ACHN (cell line): ENCODE measurements around the gene DOCK1.
A peak's percentile ranks its signal among the peaks of the same experiment; 100 is the strongest.

Experiments used
- DNase-seq: peaks from one replicate; pipeline ENCODE4 v3.0.0-alpha.2; 2015
- in situ Hi-C: cut with HindIII; loops from 2 replicates; pipeline ENCODE4 v1.10.0; 2017; ENCODE audit warnings: low sequenced_read_pairs, low pct_ligation_motif_present, low pct_unique_long_range_greater_than_20kb

DOCK1 gene

DNA sequence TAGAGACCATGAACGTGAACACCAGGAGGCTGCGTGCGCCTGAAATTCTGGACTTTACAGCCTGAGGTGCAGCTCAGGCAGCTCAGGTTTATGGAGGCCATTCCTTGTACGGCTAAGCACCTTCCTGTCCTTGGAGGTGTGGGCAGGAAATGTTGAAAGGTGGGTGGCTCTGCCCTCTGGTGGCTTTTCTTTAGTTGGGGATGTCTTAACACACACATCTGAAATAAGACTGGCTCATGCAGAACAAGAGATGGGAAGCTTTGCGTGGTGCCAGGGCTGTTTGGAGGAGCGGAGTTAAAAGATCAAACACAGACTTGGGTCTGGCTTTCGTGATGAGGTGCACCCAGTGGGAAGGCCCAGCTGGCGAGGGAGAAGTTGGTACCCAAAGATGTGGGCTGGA is 64.1 kb downstream of the DOCK1 start:
- in situ Hi-C loops = no loop called here
- DNase-seq = peak; percentile 44

DNA sequence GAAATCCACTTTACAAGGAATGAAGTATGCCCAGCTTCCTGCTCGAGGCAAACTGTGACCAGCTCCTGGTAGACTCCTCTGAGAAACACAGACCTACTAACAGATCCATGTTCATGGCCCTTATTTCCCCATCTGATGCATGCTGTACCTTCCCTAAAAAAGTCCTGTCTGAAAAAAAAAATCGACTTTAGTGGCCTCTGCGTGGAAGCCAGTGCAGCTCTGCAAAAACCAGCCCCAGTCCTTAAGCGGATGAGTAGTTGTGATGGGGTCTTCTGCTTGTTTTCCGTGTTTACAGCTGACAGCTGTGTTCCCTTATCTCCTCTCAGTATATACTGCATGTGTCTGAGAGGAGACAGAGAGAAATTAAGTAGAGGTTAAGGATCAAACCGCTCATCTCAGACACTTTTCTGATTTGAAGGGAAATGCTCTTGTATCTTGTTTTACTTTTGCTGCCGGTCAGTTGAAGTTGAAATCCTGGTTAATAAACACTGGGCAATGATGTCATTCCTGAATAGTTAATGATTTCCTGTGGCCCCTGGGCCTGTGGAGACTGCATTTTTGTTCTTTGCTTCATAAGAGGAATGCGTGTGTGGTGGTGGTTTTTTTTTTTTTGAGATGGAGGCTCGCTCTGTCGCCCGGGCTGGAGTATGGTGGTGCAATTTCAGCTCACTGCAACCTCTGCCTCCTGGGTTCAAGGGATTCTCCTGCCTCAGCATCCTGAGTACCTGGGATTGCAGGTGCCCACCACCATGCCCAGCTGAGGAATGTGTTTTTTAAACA is 67.6 kb downstream of the DOCK1 start:
- DNase-seq = peak; percentile 97
- in situ Hi-C loops = no loop called here

DNA sequence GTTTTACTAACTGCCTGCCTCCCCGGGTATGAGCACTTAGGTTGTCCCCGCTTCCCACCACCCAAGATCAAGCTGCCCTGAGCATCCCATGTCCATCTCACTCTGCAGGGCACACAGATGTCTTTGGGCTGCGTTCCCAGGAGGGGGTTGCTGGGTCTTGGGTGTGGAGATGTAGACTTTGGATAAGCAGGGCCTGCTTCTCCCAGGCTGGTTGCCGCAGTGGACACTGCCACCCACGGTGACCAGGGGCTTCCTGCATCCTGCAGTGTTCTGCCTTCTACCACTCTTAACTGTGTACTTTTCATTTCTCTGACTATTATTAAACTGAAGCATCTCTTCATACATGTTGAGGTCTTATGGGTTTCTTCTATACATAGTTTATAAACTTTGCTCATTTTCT is 70.0 kb downstream of the DOCK1 start:
- DNase-seq = no peak
- in situ Hi-C loops = no loop called here

DNA sequence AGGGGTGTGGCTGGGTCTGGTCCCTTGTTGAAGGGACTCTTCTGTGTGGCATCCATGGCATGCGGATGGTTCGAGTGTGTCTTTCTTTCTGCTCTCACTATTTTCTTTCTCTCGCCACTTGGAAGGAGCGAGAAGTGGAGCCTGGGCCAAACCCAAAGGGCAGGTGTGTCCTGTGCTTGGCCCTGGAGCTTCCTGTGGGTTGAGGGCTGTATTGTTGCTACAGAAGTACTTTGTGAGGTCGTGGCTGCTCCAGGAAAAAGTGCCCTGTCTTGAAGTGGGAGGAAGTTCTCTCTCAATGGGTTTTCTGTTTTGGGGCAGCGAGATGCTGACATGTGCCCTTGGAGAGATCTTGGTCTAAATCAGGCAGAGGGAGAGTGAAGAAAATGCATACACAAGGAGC is 72.0 kb downstream of the DOCK1 start:
- no peak for DNase-seq
- in situ Hi-C loops = no loop called here

DNA sequence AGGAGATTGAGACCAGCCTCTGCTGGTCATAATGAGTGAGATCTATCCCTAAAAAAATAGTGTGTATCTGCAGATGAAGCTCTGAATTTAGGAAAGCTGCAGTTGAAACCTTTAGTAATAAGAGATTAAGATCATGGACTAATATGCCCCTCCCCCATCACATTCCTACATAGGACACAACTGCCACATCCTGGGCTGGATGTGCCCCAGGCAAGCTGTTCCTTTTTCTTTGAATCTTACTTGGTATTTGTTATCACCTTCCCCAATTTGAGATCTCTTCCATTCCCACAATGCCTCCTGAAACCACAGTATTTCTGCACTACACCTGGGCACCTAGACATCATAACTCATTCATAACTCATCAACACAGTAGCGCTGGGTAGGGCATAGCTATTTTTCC is 74.1 kb downstream of the DOCK1 start:
- in situ Hi-C loops = no loop called here
- DNase-seq = no peak

DNA sequence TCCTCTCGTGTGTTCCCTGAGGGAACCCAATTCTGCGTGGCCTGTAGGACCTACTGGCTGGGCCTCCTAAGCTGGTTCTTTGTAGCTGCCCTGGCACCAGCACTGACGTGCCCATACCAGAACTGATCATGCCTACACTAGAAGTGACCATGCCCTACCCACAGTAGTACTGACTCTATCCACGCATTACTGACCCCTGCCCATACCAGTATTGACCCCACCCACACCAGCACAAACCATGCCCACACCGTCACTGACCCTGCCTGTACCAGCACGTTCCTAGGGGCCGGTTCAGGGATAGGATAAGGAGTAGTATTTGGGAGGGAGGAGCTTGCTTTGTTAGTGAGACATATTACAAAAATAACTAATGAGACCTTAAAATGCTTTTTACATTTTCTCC is 88.0 kb downstream of the DOCK1 start:
- DNase-seq = no peak
- in situ Hi-C loops = no loop called here

DNA sequence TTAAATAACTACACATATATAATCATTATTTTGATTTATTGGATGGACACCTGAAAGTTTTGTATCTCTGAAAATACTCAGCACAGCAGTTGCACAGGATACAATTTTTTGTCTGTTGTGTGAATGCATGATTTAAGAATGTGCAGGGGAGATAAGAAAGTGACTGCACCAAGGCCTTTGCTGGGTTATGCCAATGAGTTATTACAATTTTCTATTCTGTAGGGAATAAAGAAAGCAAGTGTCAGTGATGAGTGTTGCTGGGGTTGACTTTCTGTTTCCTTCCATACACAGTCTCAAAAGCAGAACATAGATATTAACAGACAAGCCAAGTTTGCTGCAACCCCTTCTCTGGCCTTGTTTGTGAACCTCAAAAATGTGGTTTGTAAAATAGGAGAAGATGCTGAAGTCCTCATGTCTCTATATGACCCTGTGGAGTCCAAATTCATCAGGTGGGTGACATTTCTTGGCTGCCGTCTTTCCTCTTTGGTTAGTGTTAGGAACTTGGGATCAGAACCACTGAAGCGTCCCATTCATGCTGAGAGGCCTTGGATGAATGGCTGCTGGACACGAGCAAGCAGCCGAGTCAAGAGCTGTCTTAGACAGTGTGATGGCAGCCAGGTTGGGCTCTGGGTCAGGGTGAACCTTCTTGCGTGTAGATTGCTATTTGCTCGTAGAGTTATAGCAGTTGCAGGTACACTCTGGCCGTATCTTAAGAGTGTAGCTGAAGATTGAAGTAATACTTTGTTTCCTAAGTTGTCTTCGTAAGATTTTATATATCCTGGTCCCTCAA is 92.8 kb downstream of the DOCK1 start:
- in situ Hi-C loops = no loop called here
- DNase-seq = no peak

DNA sequence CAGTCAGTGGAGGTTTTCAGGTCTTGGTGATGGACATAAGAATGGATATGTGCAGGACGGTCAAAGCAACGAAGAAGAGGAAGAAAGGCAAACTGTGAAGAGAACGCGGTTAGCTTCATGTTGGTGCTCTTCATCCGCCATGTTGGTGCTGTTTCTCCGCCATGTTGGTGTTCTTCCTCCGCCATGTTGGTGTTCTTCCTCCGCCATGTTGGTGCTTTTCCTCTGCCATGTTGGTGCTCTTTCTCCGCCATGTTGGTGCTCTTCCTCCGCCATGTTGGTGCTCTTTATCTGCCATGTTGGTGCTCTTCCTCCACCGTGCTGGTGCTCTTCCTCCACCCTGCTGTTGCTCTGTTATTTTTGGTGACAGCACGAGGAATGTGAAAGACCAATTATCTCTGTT is 95.4 kb downstream of the DOCK1 start:
- no peak for DNase-seq
- in situ Hi-C loops = no loop called here

DNA sequence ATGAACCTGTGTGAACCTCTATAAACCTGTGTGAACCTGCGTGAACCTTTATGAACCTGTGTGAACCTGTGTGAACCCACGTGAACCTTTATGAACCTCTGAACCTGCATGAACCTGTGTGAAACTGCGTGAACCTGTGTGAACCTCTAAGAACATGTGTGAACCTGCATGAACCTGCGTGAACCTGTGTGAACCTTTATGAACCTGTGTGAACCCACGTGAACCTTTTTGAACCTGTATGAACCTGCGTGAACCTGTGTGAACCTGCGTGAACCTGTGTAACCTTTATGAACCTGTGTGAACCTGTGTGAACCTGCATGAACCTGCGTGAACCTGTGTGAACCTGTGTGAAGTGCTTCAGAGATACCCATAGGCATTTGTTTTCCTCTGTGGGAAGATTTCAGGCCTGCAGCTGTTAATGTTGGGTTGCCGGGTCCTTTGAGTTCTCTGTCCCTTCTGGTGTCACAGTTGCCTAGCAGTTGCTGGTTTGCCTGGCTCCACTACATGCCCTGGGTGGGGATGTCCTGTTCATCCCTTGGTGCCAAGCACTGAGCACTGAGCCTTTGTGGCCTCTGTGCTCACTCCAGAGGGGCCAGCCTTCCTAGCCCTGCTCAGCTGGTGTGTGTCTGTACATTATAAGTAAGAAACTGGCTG is 97.9 kb downstream of the DOCK1 start:
- in situ Hi-C loops = no loop called here
- DNase-seq = no peak

DNA sequence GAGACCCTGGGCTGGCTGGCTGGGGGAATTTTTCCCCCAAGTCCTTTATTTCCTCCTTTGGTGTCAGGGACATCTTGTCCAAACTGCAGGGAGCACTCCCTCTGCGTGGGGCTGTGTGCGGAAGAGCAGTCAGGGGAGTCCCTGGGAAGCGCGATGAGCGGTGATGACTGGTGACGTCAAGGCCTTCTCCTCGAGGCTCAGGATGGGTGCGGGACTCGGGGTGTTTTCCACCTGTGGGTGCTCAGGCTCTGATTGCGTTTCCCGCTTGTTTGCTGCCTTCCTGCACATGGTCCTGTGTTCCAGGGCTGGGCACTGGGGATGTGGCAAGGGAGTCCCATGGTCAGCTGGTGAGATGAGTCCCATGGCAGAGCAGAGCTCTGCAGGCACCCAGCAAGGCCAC is 101.2 kb downstream of the DOCK1 start:
- in situ Hi-C loops = no loop called here
- no peak for DNase-seq

DNA sequence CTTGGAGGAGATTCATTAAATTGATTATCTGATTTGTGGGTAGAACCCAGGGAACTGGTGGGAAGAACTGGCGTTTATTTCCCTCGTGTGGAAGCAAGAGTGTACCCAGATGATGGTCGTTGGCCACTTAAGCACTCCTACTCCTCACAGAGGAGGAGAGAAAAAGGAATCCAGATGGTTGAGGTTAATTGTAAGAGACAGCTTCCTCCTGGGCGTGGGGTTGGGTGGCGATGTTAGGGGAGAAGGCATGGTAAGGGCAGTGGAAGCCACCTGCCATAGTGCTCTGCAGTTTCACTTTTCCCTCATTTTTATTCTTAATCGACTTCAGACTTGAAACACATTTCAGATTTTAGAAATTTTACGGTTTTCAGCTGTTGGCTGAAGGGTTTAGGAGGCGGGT is 104.1 kb downstream of the DOCK1 start:
- DNase-seq = no peak
- in situ Hi-C loops = no loop called here

DNA sequence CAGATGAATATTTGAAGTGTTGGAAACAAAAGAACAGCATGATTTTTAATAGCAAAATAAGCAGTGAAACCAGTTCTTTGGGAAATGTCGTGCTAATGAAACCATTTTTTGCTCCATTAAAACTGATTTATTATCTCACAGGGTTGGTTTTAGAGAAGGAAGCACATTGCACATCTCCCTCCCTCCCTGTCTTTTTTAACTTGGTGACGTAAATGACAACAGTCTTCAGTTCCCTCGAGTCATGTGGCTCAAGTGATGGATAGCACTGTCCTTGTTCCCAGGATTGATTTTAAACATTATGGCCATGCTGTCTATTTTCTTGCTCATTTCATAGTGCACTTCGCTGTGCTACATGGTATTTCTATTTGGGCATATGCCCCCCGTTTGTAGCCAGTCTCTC is 105.9 kb downstream of the DOCK1 start:
- in situ Hi-C loops = no loop called here
- no peak for DNase-seq

DNA sequence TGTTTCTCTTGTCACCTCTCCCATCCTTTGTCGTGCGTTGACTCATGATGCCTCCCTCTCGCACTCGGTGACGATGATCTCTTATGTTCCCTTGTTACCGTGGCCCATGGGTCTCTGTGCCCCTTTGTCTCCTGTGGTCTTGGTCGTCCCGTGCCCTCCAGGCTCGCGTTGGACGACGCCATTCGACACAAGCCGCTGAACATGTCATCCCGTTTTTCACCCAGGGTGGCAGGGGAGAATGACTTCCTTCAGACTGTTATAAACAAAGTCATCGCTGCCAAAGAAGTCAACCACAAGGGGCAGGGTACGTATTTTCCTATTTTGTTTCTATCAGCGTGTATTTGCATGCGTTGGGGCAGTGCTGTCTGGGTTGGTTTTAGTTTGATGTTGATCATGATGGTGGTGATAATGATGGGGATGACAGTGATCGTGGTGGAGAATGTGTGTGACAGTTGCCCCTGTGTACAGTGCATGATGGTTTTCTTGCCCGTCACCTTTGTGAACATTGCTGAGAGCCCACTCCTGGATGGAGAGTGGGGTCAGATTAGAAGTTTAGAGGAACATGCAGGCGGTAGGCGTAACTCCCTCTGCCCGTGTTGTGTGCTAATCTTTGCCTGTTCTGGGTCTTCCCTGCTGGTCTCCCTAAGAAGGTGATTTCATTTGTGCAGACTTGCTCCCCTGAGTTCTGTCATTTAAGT is 107.0 kb downstream of the DOCK1 start:
- DNase-seq = no peak
- in situ Hi-C loops = no loop called here

DNA sequence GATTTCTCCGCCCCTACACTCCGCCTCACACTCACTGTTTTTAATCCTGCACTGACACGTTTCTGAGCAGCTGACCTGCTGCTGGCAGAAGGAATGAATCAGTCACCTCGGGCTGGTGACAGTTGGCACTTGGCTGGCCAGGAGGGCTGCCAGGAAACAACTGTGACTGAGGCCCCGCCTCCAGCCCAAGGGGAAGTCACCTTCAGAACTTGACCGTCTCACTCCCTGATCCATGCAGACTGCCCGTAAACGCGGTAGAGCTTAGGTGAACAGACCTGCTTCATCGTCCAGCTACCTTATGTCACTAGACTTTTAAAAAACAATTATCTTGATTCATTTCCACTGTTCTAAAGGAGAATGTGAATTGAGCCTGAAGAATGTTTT is 107.5 kb downstream of the DOCK1 start:
- in situ Hi-C loops = no loop called here
- DNase-seq = no peak

DNA sequence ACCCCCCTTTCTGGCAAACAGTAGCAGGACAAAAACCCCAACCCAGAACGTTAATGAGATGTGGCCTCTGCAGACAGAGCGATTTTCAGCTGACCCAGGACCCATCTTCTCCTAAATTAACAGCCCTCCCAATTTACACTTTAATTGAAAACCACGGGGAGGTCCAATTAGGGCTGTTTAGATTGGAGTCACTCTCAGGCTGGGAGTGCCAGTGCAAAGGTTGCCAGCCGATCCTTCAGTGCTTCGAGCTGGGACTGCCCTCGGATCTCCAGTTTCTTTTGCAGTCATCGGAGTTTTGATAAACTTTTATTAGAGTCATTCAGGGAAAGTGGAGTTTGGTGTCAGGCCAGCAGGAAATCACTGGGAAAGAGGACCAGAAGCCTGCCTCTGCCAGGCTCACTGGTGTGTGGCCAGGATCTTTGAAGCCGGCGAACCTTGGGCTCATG is 108.0 kb downstream of the DOCK1 start:
- in situ Hi-C loops = no loop called here
- no peak for DNase-seq

DNA sequence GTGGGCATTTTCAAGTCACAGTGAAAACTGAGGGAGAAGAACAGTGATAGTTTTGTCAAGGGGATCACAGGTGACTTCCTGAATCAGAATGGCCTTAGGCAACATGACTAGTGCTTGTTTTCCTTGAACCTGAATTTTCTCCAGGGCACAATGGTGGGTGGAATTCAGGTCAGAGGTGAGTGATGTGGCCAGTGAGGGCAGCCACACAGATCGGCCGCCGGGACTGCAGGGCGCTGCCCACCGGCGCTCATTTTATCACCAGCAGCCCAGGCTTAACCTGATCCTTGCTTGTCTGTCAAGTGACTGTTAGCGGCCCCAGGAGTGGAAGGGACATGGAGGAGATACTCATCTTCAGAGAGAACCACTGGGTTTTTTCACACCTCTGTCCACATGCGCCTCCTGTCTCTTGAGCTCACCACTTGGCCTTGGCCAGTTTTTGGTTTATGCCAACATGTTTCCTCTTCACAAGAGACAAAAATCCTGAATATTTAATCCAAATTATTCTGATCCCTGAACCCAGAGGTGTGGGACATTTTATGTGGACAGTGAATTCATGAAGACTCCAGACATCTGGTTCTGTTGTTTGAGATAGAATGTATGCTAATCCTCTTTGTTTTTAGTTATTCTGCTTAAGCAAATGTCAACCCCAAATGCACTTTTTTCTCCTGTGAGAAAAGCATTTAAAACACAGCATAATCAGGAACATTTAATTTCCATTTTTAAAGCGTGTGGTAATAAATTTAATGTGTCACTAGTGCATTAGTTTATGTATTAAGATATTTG is 108.7 kb downstream of the DOCK1 start:
- in situ Hi-C loops = no loop called here
- no peak for DNase-seq

DNA sequence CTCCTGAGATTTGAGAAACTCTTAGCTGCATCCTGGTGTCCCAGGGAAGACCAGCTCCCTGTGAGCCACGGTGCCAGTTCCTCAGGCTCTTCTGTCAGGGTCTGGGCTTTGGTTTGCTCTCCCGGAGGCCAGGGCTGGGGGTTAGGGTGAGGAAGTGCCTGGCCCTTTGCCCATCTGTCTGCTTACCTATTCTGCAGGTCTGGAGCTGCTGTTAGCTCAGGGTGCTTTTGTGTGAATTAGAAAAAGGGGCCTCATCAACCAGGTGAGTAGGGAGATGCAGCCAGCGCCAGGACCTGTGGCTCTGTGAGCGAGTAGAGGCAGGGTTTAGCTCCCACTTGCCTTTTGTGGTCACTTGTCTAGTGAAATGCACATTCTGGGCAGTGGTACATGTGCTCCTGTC is 109.4 kb downstream of the DOCK1 start:
- in situ Hi-C loops = no loop called here

DNA sequence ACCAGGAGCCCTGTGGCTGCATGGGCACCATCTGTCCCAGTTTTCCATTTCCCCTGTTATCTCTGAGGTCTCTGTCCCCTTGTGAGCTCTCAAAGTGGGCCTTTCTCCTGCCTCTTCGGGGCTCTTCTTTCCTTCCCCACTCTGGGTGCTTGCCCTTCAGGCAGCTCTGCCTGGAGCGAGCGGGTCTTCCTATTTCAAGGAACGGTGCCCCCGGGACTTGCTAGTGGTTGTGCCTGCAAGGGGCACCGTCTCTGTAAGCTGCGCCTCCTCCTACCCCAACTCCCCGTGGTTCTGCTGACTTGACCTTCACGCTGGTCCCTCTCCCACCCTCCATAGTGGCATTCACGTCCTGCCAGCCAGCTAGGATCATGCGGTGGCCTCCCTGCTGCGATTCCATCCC is 110.1 kb downstream of the DOCK1 start:
- in situ Hi-C loops = no loop called here
- no peak for DNase-seq

More for the DNA sequence above, 109.4 kb downstream of the DOCK1 start:
- no peak for DNase-seq
